GM12892 (cell line): ENCODE data around the gene C16orf78.

Experiments used
- POLR2A ChIP-seq: IDR thresholded peaks from 2 replicates; pipeline ENCODE4 v1.6.1; 2011; ENCODE audit warnings: low read depth, low read length, control low read depth
- POLR2AphosphoS5 ChIP-seq: IDR thresholded peaks from 2 replicates; pipeline ENCODE4 v1.6.1; 2011; ENCODE audit warnings: low read depth, low read length, control low read depth

DNA sequence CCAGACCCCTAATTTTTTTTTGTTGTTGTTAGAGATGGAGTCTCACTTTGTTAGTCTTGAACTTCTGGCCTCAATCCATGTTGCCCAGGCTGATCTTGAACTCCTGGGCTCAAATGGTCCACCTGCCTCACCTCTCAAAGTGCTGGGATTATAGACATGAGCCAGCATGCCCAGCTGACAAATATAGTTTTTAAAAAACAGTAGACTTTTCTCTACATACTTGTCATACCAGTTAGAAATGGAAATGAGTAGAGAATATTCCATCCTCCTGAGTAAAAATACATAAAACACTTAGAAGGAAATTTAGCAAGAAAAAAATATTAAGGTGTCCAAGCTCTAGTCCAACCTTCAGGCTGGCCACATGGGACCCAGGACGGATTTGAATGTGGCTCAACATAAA lies 21.4 kb downstream of the C16orf78 start:
- no peak for TF ChIP-seq POLR2AphosphoS5
- no peak for TF ChIP-seq POLR2A
